HG03095 (cell line): ENCODE data around the gene TSPAN4.

Experiments
- ATAC-seq: cut with Tn5 transposase; IDR thresholded peaks from one replicate; pipeline ENCODE4 v1.9.1; 2021; ENCODE audit warnings: moderate library complexity; ENCODE audit not compliant: unreplicated experiment

TSPAN4 gene

DNA sequence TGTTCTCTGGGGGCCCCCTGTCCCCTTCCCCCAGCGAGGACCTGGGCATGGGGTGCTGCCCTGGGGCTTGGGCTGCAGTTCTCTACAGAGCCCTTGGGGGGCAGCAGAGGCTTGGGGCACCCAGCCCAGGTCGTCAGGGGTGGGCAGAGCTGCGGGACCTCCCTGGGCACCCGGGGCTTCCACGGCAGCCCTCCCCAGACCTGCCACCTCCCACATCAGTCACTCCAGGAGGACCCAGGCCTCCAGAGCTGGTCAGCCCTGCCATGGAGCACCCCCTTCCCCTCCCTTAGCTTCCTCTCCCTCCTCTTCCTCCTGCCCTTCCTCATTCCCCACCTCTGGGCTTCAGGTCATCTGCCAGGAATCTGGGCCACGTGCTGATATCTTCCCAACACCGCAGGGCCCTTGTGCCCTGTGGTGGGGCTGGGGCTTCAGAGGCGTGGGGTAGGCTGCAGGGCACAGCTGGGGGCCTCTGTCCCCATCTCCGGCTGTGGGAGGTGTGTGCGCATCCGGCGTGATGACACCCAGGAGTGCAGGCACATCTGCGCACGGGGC is 5.8 kb downstream of the TSPAN4 start:
- no peak for ATAC-seq

- no peak for ATAC-seq
Observed at GRCh38 chr11:849104-849824, 6.6 kb downstream of the TSPAN4 start.

DNA sequence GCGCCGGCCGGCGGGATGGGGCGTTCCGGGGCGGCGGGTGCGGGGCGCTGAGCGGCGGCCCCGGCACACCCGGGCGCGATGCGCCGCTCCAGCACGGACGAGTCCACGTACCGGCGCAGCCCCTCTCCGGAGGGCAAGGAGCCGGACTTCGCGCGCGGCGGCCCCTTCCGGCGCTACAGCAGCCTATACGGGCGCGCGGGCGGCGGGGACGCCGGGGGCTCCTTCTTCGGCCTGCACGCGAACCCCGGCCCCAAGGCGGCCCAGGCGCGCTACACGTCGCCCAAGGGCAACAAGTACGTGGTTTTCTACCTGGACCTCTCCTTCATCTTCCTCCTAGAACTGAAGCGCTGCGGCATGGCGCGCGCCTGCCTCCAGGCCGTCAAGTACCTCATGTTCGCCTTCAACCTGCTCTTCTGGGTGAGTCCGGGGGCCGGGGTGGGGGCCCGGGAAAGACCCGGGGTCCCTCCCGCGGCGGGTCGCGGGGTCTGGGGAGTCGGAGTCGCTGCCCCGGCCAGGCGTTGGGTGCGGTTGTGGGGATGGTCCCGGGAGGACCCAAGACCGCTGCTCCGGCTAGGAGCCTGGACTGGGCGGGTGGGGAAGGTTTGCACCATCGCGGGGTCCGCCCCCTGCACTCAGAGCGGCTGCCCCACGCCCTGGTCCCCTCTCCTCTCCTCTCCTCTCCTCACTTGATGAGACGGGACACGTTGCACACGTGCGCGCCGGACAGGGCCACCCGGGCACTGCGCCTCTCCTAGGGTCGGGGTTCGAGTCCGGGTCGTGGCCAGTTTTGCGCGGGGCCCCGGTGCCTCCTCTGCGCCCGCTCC is 7.5 kb downstream of the TSPAN4 start:
- ATAC-seq, result no peak

DNA sequence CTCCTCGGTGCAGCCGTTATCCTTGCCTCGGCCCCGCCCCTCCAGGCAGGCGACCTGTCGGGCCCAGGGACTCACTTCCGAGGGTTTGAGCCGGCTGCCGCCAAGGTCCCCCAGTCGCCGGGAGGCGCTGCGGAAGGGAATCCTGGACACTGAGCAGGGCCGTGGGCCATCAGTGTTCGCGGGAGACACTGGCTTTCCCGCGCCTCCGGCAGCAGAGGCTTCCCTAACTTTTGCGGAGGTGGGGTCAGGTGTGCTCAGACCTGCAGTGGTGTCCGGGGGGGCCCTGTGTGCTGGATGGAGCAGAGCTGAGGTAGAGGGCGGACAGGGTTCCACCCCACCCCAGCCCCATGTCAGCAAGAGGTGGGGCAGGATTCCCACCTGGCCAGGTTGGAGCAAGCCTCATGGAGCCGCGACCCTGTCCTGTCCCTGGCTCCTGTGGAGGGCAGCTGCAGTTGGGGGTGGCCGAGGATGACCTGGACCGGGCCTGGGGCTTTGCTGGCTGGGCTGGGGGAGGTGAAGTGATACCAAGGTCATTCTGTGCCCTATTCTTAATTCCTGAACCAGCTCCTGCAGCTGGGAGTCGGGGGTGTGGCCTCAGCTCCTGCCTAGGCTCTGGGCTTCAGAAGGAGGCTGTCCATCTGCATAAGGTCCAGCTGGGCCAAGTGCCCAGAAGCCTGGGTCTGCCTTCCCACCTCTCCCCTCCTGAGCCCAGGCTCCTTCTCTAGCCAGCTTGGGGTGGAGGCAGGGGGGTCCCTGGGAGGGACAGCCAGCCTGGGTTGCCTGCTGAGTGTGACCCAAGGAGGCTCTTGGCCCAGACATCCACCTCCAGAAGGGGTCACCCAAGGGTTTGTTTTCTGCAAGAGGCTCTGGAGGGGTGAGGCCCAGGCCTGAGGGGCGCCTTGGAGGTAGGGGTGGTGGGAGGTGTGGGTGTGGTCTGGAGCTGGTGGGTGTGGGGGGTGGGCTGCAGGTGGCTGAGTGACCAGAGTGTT is 8.4 kb downstream of the TSPAN4 start:
- no peak for ATAC-seq

- no peak for ATAC-seq
Observed at GRCh38 chr11:852762-853161, 10.1 kb downstream of the TSPAN4 start.

GRCh38 chr11:853682-854448 is 11.2 kb downstream of the TSPAN4 start:
- no peak for ATAC-seq

GRCh38 chr11:854601-855329 is 12.1 kb downstream of the TSPAN4 start:
- no peak for ATAC-seq

DNA sequence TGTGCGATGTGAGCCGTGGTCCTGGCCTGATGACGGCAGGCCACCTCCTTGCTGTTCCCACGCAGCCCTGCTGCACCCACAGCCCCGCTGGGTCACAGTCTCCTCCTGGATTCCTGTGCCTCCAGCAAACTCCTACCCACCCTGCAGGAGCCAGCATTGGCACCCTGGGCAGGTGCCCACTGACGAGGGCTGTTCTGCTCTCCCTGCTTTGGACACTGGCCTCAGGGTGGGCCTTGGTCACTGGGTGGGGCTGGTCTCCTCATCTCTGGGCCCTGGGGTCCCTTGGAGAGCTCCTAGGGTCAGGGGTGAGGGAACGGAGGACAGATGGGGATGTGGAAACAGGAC is 12.7 kb downstream of the TSPAN4 start:
- ATAC-seq, result no peak

DNA sequence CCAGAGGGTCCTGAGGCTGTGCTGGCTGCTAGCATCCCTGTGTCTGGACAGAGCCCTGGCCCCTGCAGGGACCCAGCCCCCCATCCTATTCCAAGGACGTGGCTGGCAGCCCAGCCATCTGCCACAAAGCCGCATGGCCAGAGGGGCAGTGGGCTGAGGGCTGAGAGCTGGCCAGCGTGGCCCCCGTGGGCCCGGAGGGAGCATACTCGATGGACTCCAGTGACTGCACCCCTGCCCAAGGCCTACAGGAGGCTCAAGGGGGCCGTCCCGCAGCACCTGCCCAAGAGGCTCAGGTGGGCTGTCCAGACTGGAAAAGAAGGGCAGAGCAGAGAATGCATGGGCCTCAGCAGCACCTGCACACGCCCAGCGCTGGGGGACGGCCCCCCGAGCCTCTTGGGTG is 13.1 kb downstream of the TSPAN4 start:
- ATAC-seq, result no peak

GRCh38 chr11:856397-856796 is 13.7 kb downstream of the TSPAN4 start:
- no peak for ATAC-seq

DNA sequence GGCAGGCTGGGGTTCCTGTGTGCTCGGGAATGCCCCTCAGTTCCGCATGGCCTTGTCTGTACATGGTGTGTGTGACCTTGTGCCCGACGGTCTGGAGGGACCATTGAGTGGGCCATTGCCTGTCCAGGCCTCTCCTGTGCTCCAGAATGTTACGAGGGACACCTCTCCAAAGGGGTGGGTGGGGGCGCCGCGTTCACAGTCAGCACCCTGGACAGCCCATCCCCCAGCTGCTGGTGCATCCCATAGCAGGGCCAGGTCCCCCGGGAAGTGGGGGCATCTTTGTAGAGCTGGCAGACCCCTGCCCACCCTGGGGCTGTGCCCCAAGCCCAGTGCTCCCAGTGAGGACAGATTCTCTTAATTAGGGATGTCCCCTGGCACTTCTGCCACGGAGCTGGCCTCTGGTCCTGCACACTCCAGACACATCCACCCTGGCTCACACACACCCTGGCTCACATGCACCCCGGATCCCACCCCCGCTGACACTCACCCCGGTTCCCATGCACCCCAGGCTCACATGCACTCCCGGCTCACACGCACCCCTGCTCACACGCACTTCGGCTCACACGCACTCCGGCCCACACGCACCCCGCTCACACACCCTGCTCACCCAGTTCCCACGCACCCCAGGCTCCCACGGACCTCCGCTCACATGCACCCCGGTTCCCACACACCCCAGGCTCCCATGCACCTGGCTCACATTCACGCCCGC is 15.6 kb downstream of the TSPAN4 start:
- ATAC-seq, result no peak

GRCh38 chr11:858762-859339 is 16.2 kb downstream of the TSPAN4 start:
- no peak for ATAC-seq

GRCh38 chr11:859394-860131 is 16.9 kb downstream of the TSPAN4 start:
- ATAC-seq, result no peak

DNA sequence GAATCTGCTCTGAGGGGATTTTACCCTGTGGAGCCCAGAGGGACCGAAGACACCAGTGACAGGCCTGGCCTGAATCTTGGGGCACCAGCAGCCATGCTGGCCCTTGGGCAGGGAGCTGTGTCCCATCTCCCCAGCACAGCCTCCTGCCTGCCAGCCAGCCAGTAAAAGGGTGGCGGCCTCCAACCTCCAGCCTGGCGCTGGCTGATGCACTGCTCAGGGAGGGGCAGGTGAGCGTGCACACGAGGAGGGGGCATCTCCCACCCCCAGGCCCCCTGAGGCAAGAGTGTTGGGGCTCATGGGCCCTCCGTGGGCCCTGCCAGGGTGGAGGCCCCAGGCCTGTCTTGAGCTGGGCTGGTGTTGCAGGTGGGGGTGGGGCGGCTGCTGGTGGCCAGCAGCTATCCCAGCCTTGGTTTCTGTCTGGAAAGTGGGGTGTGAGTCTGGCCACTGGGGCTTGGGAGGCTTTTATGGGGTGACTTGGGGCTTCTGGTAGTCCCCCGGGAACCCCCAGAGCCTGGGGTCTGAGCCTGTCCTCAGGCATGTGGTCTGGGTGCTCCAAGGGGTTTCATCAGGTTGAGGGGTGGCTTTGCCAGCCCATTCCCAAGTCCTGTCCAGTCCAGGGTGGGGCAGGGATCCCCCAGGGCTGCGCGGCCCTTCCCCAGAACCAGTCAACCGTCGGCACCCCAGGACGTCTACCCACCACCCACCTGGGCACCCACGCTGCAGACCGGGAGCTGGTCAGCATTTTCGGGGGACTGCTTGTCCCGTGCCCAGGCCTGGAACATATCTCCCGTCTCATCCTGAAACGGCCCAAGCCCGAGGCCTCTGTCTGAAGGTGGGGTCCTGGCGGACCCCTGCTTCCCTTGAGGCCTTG is 17.8 kb downstream of the TSPAN4 start:
- no peak for ATAC-seq

GRCh38 chr11:861105-861479 is 18.4 kb downstream of the TSPAN4 start:
- ATAC-seq, result no peak

- no peak for ATAC-seq
Observed at GRCh38 chr11:862081-862661, 19.5 kb downstream of the TSPAN4 start.

- ATAC-seq, result no peak
Observed at GRCh38 chr11:862696-863022, 20.0 kb downstream of the TSPAN4 start.
